HG03354 (cell line): ENCODE measurements around the gene DCAF7.

Experiments used
- ATAC-seq: cut with Tn5 transposase; IDR thresholded peaks from one replicate; pipeline ENCODE4 v1.9.1; 2021; ENCODE audit warnings: mild to moderate bottlenecking; ENCODE audit not compliant: unreplicated experiment, poor library complexity, severe bottlenecking

The DCAF7 gene

GRCh38 chr17:63621684-63622573, 71.7 kb downstream of the DCAF7 start, which contains the start of gene MAP3K3:
Gene MAP3K3 (plus strand): TSS chr17:63622417. CDS start chr17:63622760, 343 bp downstream.
- peak; percentile 91 for ATAC-seq

GRCh38 chr17:63622574-63623390, 72.5 kb downstream of the DCAF7 start:
- peak; percentile 29 for ATAC-seq

- no peak for ATAC-seq
These were observed 73.7 kb downstream of the DCAF7 start for GRCh38 chr17:63623786-63624530.

- no peak for ATAC-seq
These were observed 74.2 kb downstream of the DCAF7 start for GRCh38 chr17:63624531-63624880.

GRCh38 chr17:63626551-63627180, 76.4 kb downstream of the DCAF7 start:
- no peak for ATAC-seq

GRCh38 chr17:63629627-63630026, 79.3 kb downstream of the DCAF7 start:
- no peak for ATAC-seq

GRCh38 chr17:63631062-63631461, 80.8 kb downstream of the DCAF7 start:
- no peak for ATAC-seq

GRCh38 chr17:63631626-63632025, 81.3 kb downstream of the DCAF7 start:
- no peak for ATAC-seq

- no peak for ATAC-seq
These were observed 83.5 kb downstream of the DCAF7 start for GRCh38 chr17:63633742-63634141.

- ATAC-seq, result no peak
These were observed 83.9 kb downstream of the DCAF7 start for GRCh38 chr17:63634163-63634562.

GRCh38 chr17:63634816-63635215, 84.5 kb downstream of the DCAF7 start:
- no peak for ATAC-seq

- ATAC-seq, result no peak
These were observed 85.0 kb downstream of the DCAF7 start for GRCh38 chr17:63635290-63635689.

GRCh38 chr17:63635787-63636186, 85.5 kb downstream of the DCAF7 start:
- no peak for ATAC-seq

GRCh38 chr17:63639125-63639524, 88.8 kb downstream of the DCAF7 start:
- no peak for ATAC-seq

- no peak for ATAC-seq
These were observed 89.8 kb downstream of the DCAF7 start for GRCh38 chr17:63640038-63640437.

- no peak for ATAC-seq
These were observed 91.6 kb downstream of the DCAF7 start for GRCh38 chr17:63641692-63642448.
